Caco-2 (cell line): ENCODE measurements around the gene DPP10. TPM values are rescaled to one million over a fixed set of nuclear protein-coding genes. Genes with fewer than 3 reads are reported as not detected.

ENCODE experiments used
- BruUV-seq: library from RNA; stranded (reverse); fragments of 400-500 nt; replicated peaks from 2 replicates; lab custom pipeline; 2021; lab: Mats Ljungman, UMichigan
- CTCF ChIA-PET: fragments of 300-600 bp; sonication (Branson Sonifier 250); formaldehyde crosslinking; loops from one replicate; lab custom pipeline; 2022; ENCODE audit warnings: antibody characterized with exemption; lab: Charles Lee
- POLR2A ChIA-PET: fragments of 300-600 bp; sonication (Branson Sonifier 250); formaldehyde crosslinking; loops from one replicate; lab custom pipeline; 2022; ENCODE audit warnings: antibody characterized with exemption; lab: Charles Lee
- DNase-seq, 2 experiments: peaks; one replicate each; pipeline versions ENCODE4 v3.0.0 to v3.0.0-alpha.2; 2020 to 2022
- H3K27me3 ChIP-seq: replicated peaks from 2 replicates; pipeline ENCODE4 v1.6.0; 2011; ENCODE audit warnings: low read length; ENCODE audit not compliant: control insufficient read depth, insufficient read depth
- H3K36me3 ChIP-seq: 2 replicates; pipeline ENCODE4 v1.5.1; 2011; ENCODE audit warnings: low read length; ENCODE audit not compliant: control insufficient read depth, insufficient read depth
- H3K4me1 ChIP-seq: fragments of 250-450 bp; sonication (Bioruptor Pico); 2 replicates; pipeline ENCODE4 v1.5.1; 2020; ENCODE audit warnings: mild to moderate bottlenecking
- H3K4me3 ChIP-seq: 2 replicates; pipeline ENCODE4 v1.5.1; 2011; ENCODE audit warnings: low read depth, mild to moderate bottlenecking, control low read depth, low read length
- H3K9me3 ChIP-seq: fragments of 250-450 bp; sonication (Bioruptor Pico); 2 replicates; pipeline ENCODE4 v1.5.1; 2020; ENCODE audit warnings: mild to moderate bottlenecking, moderate library complexity
- H3K27ac Mint-ChIP-seq: one replicate; pipeline ENCODE4 v1.8.0; 2022; ENCODE audit warnings: mixed read lengths; ENCODE audit not compliant: unreplicated experiment
- H3K27me3 Mint-ChIP-seq: one replicate; pipeline ENCODE4 v1.8.0; 2022; ENCODE audit warnings: mixed read lengths; ENCODE audit not compliant: insufficient read depth, unreplicated experiment
- H3K36me3 Mint-ChIP-seq: one replicate; pipeline ENCODE4 v1.8.0; 2022; ENCODE audit warnings: mild to moderate bottlenecking, mixed read lengths; ENCODE audit not compliant: insufficient read depth, unreplicated experiment
- H3K4me1 Mint-ChIP-seq: one replicate; pipeline ENCODE4 v1.8.0; 2022; ENCODE audit warnings: low read depth, mixed read lengths; ENCODE audit not compliant: unreplicated experiment
- H3K4me3 Mint-ChIP-seq: one replicate; pipeline ENCODE4 v1.8.0; 2022; ENCODE audit warnings: mild to moderate bottlenecking, moderate library complexity, mixed read lengths; ENCODE audit not compliant: unreplicated experiment
- H3K9me3 Mint-ChIP-seq: one replicate; pipeline ENCODE4 v1.8.0; 2022; ENCODE audit warnings: mixed read lengths; ENCODE audit not compliant: unreplicated experiment
- intact Hi-C: fragments of 100-400 bp; cut with micrococcal nuclease; formaldehyde crosslinking; loops from one replicate; pipeline ENCODE4 v1.10.0; 2022; ENCODE audit not compliant: unreplicated experiment
- total RNA-seq: library from RNA; stranded (reverse); gene quantifications from 2 replicates; pipeline ENCODE4 v1.2.3, GENCODE V29; 2022
- TF ChIP-seq, protein P1 (sequence below), 2 experiments: fragments of 200-600 bp in 1 of 2; IDR thresholded peaks; 1 replicate in 1 of 2; 2 replicates in 1 of 2; pipeline versions ENCODE4 v1.5.1 to v1.8.0; 2011 to 2022; ENCODE audit warnings: antibody characterized with exemption in 1 of 2, control low read depth in 1 of 2, inconsistent platforms in 1 of 2, low read depth in 1 of 2, low read length in 1 of 2, mild to moderate bottlenecking in 1 of 2, moderate library complexity in 1 of 2; ENCODE audit not compliant: insufficient read depth in 1 of 2, severe bottlenecking in 1 of 2, unreplicated experiment in 1 of 2

The DPP10 gene
- total RNA-seq, 1 experiment from 2014 or later = not detected

DNA sequence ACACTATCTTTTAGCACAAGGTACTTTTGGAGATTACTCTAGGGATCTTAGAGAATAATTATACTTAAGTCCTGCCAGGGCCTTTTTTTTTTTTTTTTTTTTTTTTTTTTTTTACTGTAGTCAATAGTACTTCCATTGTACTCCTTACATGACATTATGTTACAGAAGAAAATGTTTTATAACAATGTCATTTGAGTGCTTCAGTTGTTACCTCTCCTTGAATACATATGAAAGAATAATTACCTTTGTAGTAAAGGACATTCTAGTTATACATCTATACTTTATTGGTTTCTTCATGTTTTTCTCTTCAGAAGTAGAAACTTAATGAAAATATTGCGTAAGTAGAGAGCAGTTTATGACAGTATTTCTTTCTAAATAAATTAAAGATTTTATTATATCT, 834.9 kb downstream of the DPP10 start:
- TF ChIP-seq, protein P1, sequence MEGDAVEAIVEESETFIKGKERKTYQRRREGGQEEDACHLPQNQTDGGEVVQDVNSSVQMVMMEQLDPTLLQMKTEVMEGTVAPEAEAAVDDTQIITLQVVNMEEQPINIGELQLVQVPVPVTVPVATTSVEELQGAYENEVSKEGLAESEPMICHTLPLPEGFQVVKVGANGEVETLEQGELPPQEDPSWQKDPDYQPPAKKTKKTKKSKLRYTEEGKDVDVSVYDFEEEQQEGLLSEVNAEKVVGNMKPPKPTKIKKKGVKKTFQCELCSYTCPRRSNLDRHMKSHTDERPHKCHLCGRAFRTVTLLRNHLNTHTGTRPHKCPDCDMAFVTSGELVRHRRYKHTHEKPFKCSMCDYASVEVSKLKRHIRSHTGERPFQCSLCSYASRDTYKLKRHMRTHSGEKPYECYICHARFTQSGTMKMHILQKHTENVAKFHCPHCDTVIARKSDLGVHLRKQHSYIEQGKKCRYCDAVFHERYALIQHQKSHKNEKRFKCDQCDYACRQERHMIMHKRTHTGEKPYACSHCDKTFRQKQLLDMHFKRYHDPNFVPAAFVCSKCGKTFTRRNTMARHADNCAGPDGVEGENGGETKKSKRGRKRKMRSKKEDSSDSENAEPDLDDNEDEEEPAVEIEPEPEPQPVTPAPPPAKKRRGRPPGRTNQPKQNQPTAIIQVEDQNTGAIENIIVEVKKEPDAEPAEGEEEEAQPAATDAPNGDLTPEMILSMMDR (IDR thresholded peaks at IDR 0.05; ENCODE audit: insufficient read depth in 1 of 2, low read depth in 1 of 2, low read length in 1 of 2, severe bottlenecking in 1 of 2, unreplicated experiment in 1 of 2) = no peak
- Mint-ChIP-seq H3K4me1 (no peaks in the 10 kb centered on the region), H3K27ac (no peak overlapping the region), H3K4me3 (no peak overlapping the region), H3K9me3 (no peaks in the 10 kb centered on the region), H3K36me3 (no peaks in the 10 kb centered on the region), H3K27me3 (peaks cover 5% of the 10 kb centered on the region)
- H3K27me3 ChIP-seq = no peaks in the 10 kb centered on the region
- intact Hi-C loops = no loop called here
- H3K4me1 ChIP-seq = no peaks in the 10 kb centered on the region
- no peaks in the 10 kb centered on the region for H3K9me3 ChIP-seq
- BruUV-seq = no TSS peak
- CTCF ChIA-PET = no interaction called here
- H3K4me3 ChIP-seq = no peak overlapping the region
- DNase-seq = no peak
- H3K36me3 ChIP-seq = no peaks in the 10 kb centered on the region
- POLR2A ChIA-PET = no interaction called here

DNA sequence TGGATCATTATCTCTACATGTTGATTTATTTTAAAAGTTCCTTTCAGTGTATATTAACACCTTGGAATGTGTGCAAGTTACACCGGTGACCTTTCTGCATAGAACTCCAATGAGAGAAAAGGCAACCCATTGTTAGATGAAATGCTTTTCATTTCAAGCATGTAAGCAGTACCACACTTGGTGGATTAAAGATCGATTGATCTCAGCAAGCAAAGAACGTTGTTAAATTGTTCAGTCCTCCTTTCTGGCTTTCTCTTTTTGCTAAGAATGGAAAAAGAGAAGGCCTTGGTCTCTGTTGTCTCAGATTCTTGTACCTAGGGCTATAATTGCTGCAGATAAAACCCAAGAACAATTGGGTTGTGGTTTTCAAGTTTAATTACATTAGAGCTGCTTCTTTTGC, 843.0 kb downstream of the DPP10 start:
- Histone ChIP-seq H3K36me3 (no peaks in the 10 kb centered on the region), H3K9me3 (no peaks in the 10 kb centered on the region), H3K4me1 (no peaks in the 10 kb centered on the region), H3K4me3 (no peak overlapping the region), H3K27me3 (no peaks in the 10 kb centered on the region)
- POLR2A ChIA-PET = no interaction called here
- intact Hi-C loops = no loop called here
- Mint-ChIP-seq H3K36me3 (no peaks in the 10 kb centered on the region), H3K4me1 (no peaks in the 10 kb centered on the region), H3K27me3 (peaks cover 4% of the 10 kb centered on the region), H3K9me3 (no peaks in the 10 kb centered on the region), H3K27ac (no peak overlapping the region), H3K4me3 (no peak overlapping the region)
- DNase-seq = no peak
- TF ChIP-seq, protein P1 (IDR thresholded peaks at IDR 0.05; ENCODE audit: insufficient read depth in 1 of 2, low read depth in 1 of 2, low read length in 1 of 2, severe bottlenecking in 1 of 2, unreplicated experiment in 1 of 2) = no peak
- BruUV-seq = no TSS peak
- CTCF ChIA-PET = no interaction called here

DNA sequence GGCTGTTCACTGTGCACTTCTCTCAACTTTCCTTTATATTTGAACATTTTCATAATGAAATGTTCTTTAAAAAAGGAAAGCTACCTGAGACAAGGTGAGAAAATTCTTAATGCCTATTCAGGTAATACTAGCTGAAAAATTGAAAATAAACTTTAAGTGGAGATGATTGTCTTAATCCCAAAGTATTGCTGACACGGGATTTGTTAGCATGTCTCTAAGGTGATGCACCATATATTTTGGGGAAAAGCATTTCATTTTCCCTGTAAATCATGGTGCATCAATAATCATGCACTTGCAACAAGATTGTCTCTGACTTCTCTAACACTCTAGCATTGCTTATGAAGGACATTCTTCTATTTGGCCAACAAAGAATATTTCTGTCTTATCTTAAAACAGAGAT, 848.0 kb downstream of the DPP10 start:
- peaks cover 10% of the 10 kb centered on the region for H3K27me3 Mint-ChIP-seq
- no peak overlapping the region for H3K4me3 Mint-ChIP-seq
- H3K27ac Mint-ChIP-seq = no peak overlapping the region
- no peak for DNase-seq
- Histone ChIP-seq H3K27me3 (no peaks in the 10 kb centered on the region), H3K4me1 (no peaks in the 10 kb centered on the region), H3K4me3 (no peak overlapping the region), H3K36me3 (no peaks in the 10 kb centered on the region), H3K9me3 (no peaks in the 10 kb centered on the region; the same call in 1 of the 2 replicates)
- CTCF ChIA-PET = no interaction called here
- no peaks in the 10 kb centered on the region for H3K36me3 Mint-ChIP-seq
- no TSS peak for BruUV-seq
- no peaks in the 10 kb centered on the region for H3K9me3 Mint-ChIP-seq
- POLR2A ChIA-PET = no interaction called here
- TF ChIP-seq, protein P1 (IDR thresholded peaks at IDR 0.05; ENCODE audit: insufficient read depth in 1 of 2, low read depth in 1 of 2, low read length in 1 of 2, severe bottlenecking in 1 of 2, unreplicated experiment in 1 of 2) = no peak
- no peaks in the 10 kb centered on the region for H3K4me1 Mint-ChIP-seq
- intact Hi-C loops = no loop called here
